B cell (primary cell): Measurements from ENCODE around the gene SOX13. TPM values are rescaled to one million over a fixed set of nuclear protein-coding genes. Genes with fewer than 3 reads are reported as not detected.

Source experiments
- ATAC-seq: fragments of 200-7000 bp; cut with Tn5 transposase; one replicate; pipeline ENCODE4 v1.10.0; 2021; ENCODE audit warnings: low read depth, mild to moderate bottlenecking, moderate number of reproducible peaks, moderate library complexity
- CTCF ChIA-PET: fragments of 350-600 bp; sonication (Branson Sonifier 250); formaldehyde crosslinking; loops from one replicate; lab custom pipeline; 2021; ENCODE audit warnings: antibody characterized with exemption, inconsistent platforms; lab: Charles Lee
- POLR2A ChIA-PET: fragments of 350-600 bp; sonication (Branson Sonifier 250); formaldehyde crosslinking; loops from one replicate; lab custom pipeline; 2021; ENCODE audit warnings: antibody characterized with exemption; lab: Charles Lee
- DNase-seq: peaks from one replicate; pipeline ENCODE4 v3.0.0; 2013
- H2AFZ ChIP-seq: 2 replicates; pipeline ENCODE4 v1.6.1; 2012; ENCODE audit warnings: mild to moderate bottlenecking, low read depth, low read length; ENCODE audit not compliant: insufficient read depth, poor library complexity, severe bottlenecking
- H3K27ac ChIP-seq, 2 donors: 1 replicate in 1 of 2; 2 replicates in 1 of 2; pipeline ENCODE4 v1.5.1; 2012 to 2013; ENCODE audit warnings: low read length in 2 of 2, mild to moderate bottlenecking in 2 of 2, moderate library complexity in 1 of 2
- H3K27me3 ChIP-seq, 4 experiments: fragments of 200-600 bp in 1 of 4; sonication (generic) in 1 of 4; replicated peaks in 1 of 4; 1 replicate in 2 of 4; 2 replicates in 2 of 4; pipeline versions ENCODE4 v1.6.1 to v1.7.0; 2013 to 2016; ENCODE audit warnings: low read length in 3 of 4, mild to moderate bottlenecking in 2 of 4, mixed read lengths in 1 of 4, moderate library complexity in 1 of 4; ENCODE audit not compliant: insufficient read depth in 4 of 4, control insufficient read depth in 3 of 4; ENCODE audit errors: control extremely low read depth in 1 of 4
- H3K36me3 ChIP-seq, 2 experiments: replicated peaks in 1 of 2; 1 replicate in 1 of 2; 2 replicates in 1 of 2; pipeline versions ENCODE4 v1.6.1 to v1.7.1; 2013; ENCODE audit warnings: low read length in 1 of 2; ENCODE audit not compliant: insufficient read depth in 2 of 2, control insufficient read depth in 1 of 2; ENCODE audit errors: control extremely low read depth in 1 of 2, extremely low read depth in 1 of 2
- H3K4me1 ChIP-seq, 2 donors: fragments of 200-600 bp in 1 of 2; sonication (generic) in 1 of 2; 1 replicate in 1 of 2; 2 replicates in 1 of 2; pipeline versions ENCODE4 v1.5.1 to v1.6.1; 2013 to 2017; ENCODE audit warnings: low read length in 2 of 2; ENCODE audit not compliant: control insufficient read depth in 2 of 2, insufficient read depth in 2 of 2
- H3K4me2 ChIP-seq: replicated peaks from 2 replicates; pipeline ENCODE3; 2012; ENCODE audit warnings: mild to moderate bottlenecking, low read depth, low read length; ENCODE audit not compliant: poor library complexity, severe bottlenecking
- H3K4me3 ChIP-seq, 5 experiments: fragments of 200-600 bp in 1 of 5; sonication (generic) in 1 of 5; 1 replicate in 3 of 5; 2 replicates in 2 of 5; pipeline versions ENCODE4 v1.5.1 to v1.7.0; 2011 to 2016; ENCODE audit warnings: low read length in 4 of 5, mild to moderate bottlenecking in 4 of 5, low read depth in 2 of 5, control low read depth in 1 of 5, moderate library complexity in 1 of 5; ENCODE audit not compliant: insufficient read depth in 1 of 5; ENCODE audit errors: control extremely low read depth in 1 of 5, extremely low read depth in 1 of 5
- H3K79me2 ChIP-seq: fragments of 200-600 bp; sonication (generic); one replicate; pipeline ENCODE4 v1.6.0; 2016; ENCODE audit warnings: low read length; ENCODE audit not compliant: control insufficient read depth, insufficient read depth
- H3K9ac ChIP-seq: fragments of 200-600 bp; sonication (generic); 2 replicates; pipeline ENCODE4 v1.6.1; 2017; ENCODE audit warnings: mild to moderate bottlenecking, low read length, moderate library complexity
- H3K9me3 ChIP-seq, 3 donors: one replicate each; pipeline versions ENCODE4 v1.6.1 to v1.7.1; 2013; ENCODE audit warnings: low read length in 2 of 3; ENCODE audit not compliant: control insufficient read depth in 2 of 3, insufficient read depth in 1 of 3; ENCODE audit errors: control extremely low read depth in 1 of 3
- H4K20me1 ChIP-seq: 2 replicates; pipeline ENCODE4 v1.6.0; 2012; ENCODE audit warnings: mild to moderate bottlenecking, low read length; ENCODE audit not compliant: insufficient read depth, control insufficient read depth, poor library complexity, severe bottlenecking
- H3K27ac Mint-ChIP-seq: one replicate; pipeline ENCODE4 v1.8.0; 2021; ENCODE audit warnings: mixed read lengths
- H3K27me3 Mint-ChIP-seq: one replicate; pipeline ENCODE4 v1.8.0; 2021; ENCODE audit warnings: mixed read lengths
- H3K4me1 Mint-ChIP-seq: one replicate; pipeline ENCODE4 v1.8.0; 2021; ENCODE audit warnings: mixed read lengths
- H3K4me3 Mint-ChIP-seq: one replicate; pipeline ENCODE4 v1.8.0; 2021; ENCODE audit warnings: mixed read lengths
- H3K9me3 Mint-ChIP-seq: one replicate; pipeline ENCODE4 v1.8.0; 2022; ENCODE audit warnings: mixed read lengths; ENCODE audit not compliant: insufficient read depth
- EZH2 ChIP-seq: IDR thresholded peaks from 2 replicates; pipeline ENCODE4 v1.6.1; 2012; ENCODE audit warnings: borderline replicate concordance, low read depth, mild to moderate bottlenecking, moderate library complexity, low read length; ENCODE audit not compliant: insufficient read depth, poor library complexity, severe bottlenecking
- WGBS: methylation state at CpG from one replicate; pipeline ENCODE4 v1.1.5; 2013; ENCODE audit warnings: missing lambda C conversion rate; ENCODE audit not compliant: insufficient coverage; 5-methylcytosine and 5-hydroxymethylcytosine counted together
- intact Hi-C: fragments of 100-400 bp; cut with micrococcal nuclease; formaldehyde crosslinking; loops from one replicate; pipeline ENCODE4 v1.10.0; 2022
- polyA plus RNA-seq: library from polyadenylated mRNA; depleted of rRNA; stranded (reverse); fragments of >200 nt; gene quantifications from 2 replicates; pipeline ENCODE4 v1.2.3, GENCODE V29; 2012
- total RNA-seq, 2 donors: library from RNA; stranded (reverse); fragments of 120-200 nt in 1 of 2; gene quantifications; 1 replicate in 1 of 2; 2 replicates in 1 of 2; pipeline versions ENCODE4 v1.2.3 to v1.2.4, GENCODE V29; 2013 to 2022
- TF ChIP-seq, protein P1 (sequence below): fragments of 200-600 bp; IDR thresholded peaks from one replicate; pipeline ENCODE4 v1.8.0; 2022; ENCODE audit warnings: antibody characterized with exemption, mild to moderate bottlenecking

Gene SOX13
- total and polyA plus RNA-seq, 2 donors (not counting 1 experiment from before 2014, with no cell fraction given), result 0.15 to 1.3 TPM

DNA sequence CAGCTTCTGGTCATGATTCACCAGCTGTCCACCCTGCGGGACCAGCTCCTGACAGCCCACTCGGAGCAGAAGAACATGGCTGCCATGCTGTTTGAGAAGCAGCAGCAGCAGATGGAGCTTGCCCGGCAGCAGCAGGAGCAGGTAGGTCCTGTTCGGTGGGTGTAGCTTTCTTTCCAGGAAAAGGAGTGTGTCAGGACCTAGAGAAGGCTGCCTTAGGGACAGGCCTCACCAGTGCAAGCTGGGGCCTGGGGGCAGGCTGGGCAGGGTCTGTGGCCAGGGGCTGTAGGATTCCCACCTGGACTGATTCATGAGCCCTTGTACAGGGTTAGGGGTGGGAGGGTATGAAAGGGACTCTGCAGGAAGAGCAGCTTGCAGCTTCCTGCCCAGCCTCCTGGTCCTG lies 43.6 kb downstream of the SOX13 start:
- intact Hi-C loops, result no loop called here
- Histone ChIP-seq H3K79me2 (no peaks in the 10 kb centered on the region), H3K36me3 (no peaks in the 10 kb centered on the region), H3K27ac (no peak overlapping the region), H3K27me3 (no peaks in the 10 kb centered on the region), H2AFZ (no peak overlapping the region), H3K4me2 (no peak overlapping the region), H3K4me3 (no peak overlapping the region), H4K20me1 (no peaks in the 10 kb centered on the region), H3K9me3 (no peaks in the 10 kb centered on the region), H3K4me1 (no peaks in the 10 kb centered on the region), H3K9ac (no peak overlapping the region)
- CTCF ChIA-PET, result interaction anchor here (1.2 kb wide), 1 partner anchor 13 kb away, joined by 7 read pairs; no protein-coding TSS in a partner anchor
- DNase-seq (no peak), ATAC-seq (no peak)
- peaks cover 4% of the 10 kb centered on the region for H3K27me3 Mint-ChIP-seq
- H3K27ac Mint-ChIP-seq, result no peak overlapping the region
- no peak overlapping the region for H3K4me3 Mint-ChIP-seq
- POLR2A ChIA-PET, result no interaction called here
- H3K9me3 Mint-ChIP-seq, result no peaks in the 10 kb centered on the region
- WGBS, result 97% methylated on average over 4 of the region's 4 CpGs
- peaks cover 3% of the 10 kb centered on the region for H3K4me1 Mint-ChIP-seq
- no peak for TF ChIP-seq EZH2
- TF ChIP-seq, protein P1, sequence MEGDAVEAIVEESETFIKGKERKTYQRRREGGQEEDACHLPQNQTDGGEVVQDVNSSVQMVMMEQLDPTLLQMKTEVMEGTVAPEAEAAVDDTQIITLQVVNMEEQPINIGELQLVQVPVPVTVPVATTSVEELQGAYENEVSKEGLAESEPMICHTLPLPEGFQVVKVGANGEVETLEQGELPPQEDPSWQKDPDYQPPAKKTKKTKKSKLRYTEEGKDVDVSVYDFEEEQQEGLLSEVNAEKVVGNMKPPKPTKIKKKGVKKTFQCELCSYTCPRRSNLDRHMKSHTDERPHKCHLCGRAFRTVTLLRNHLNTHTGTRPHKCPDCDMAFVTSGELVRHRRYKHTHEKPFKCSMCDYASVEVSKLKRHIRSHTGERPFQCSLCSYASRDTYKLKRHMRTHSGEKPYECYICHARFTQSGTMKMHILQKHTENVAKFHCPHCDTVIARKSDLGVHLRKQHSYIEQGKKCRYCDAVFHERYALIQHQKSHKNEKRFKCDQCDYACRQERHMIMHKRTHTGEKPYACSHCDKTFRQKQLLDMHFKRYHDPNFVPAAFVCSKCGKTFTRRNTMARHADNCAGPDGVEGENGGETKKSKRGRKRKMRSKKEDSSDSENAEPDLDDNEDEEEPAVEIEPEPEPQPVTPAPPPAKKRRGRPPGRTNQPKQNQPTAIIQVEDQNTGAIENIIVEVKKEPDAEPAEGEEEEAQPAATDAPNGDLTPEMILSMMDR, result no peak

DNA sequence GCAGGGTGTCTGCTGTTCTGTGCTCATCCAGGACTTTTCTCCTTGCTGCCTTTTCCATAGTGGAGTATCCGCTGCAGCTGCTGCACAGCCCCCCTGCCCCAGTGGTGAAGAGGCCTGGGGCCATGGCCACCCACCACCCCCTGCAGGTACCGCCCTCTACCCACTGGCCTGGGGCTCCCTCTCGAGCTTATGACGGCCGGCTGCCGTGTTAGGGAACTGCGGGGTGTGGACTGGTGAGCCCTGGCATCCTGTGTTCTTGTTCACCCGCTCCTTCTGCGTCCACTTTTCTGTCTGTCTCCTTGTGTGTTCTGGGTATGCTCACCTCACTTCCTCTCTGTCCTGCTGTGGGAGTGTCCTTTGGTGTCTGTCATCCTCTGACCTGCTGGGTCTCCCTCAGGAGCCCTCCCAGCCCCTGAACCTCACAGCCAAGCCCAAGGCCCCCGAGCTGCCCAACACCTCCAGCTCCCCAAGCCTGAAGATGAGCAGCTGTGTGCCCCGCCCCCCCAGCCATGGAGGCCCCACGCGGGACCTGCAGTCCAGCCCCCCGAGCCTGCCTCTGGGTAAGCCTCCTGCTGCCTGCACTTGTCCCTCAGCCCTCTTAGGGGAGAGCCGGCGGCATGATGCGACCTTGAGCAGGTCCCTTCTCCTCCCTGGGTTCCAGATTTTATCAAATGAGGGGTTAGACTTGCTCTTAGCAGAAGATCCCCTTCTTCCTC lies 49.1 kb downstream of the SOX13 start:
- H3K27ac Mint-ChIP-seq, result no peak overlapping the region
- no peak overlapping the region for H3K27ac ChIP-seq
- ATAC-seq, result no peak
- no peaks in the 10 kb centered on the region for H3K9me3 ChIP-seq
- TF ChIP-seq EZH2, result no peak
- TF ChIP-seq, protein P1, result no peak
- DNase-seq, result no peak
- no peak overlapping the region for H3K4me2 ChIP-seq
- no peak overlapping the region for H2AFZ ChIP-seq
- H3K9me3 Mint-ChIP-seq, result no peaks in the 10 kb centered on the region
- POLR2A ChIA-PET, result no interaction called here
- peaks cover 6% of the 10 kb centered on the region for H3K27me3 Mint-ChIP-seq
- no peaks in the 10 kb centered on the region for H4K20me1 ChIP-seq
- H3K36me3 ChIP-seq, result no peaks in the 10 kb centered on the region
- intact Hi-C loops, result no loop called here
- whole genome bisulfite sequencing, result 95% methylated on average over 16 of the region's 17 CpGs
- no peaks in the 10 kb centered on the region for H3K4me1 ChIP-seq
- H3K4me1 Mint-ChIP-seq, result no peaks in the 10 kb centered on the region
- H3K9ac ChIP-seq, result no peak overlapping the region
- no peaks in the 10 kb centered on the region for H3K27me3 ChIP-seq
- CTCF ChIA-PET, result no interaction called here
- H3K4me3 Mint-ChIP-seq, result no peak overlapping the region
- no peak overlapping the region for H3K4me3 ChIP-seq
- H3K79me2 ChIP-seq, result no peaks in the 10 kb centered on the region
